BE2C (cell line): ENCODE results near the gene C5orf22.
A peak's percentile ranks its signal among the peaks of the same experiment; 100 is the strongest.

Experiments
- DNase-seq: peaks from one replicate; pipeline ENCODE4 v3.0.0-alpha.2; 2020
- H3K27me3 ChIP-seq: fragments of 250-450 bp; sonication (Bioruptor Pico); 2 replicates; pipeline ENCODE4 v1.5.1; 2020; ENCODE audit warnings: mild to moderate bottlenecking
- H3K36me3 ChIP-seq: fragments of 250-450 bp; sonication (Bioruptor Pico); 2 replicates; pipeline ENCODE4 v1.5.1; 2020; ENCODE audit warnings: mild to moderate bottlenecking
- H3K4me1 ChIP-seq: fragments of 250-450 bp; sonication (Bioruptor Pico); 2 replicates; pipeline ENCODE4 v1.5.1; 2020
- H3K4me3 ChIP-seq: 2 replicates; pipeline ENCODE4 v1.5.1; 2011; ENCODE audit warnings: low read depth, low read length
- H3K9me3 ChIP-seq: fragments of 250-450 bp; sonication (Bioruptor Pico); 2 replicates; pipeline ENCODE4 v1.5.1; 2020
- TF ChIP-seq, protein P1 (sequence below): IDR thresholded peaks from 2 replicates; pipeline ENCODE4 v1.5.1; 2012; ENCODE audit warnings: mild to moderate bottlenecking, low read depth, low read length

The C5orf22 gene

DNA sequence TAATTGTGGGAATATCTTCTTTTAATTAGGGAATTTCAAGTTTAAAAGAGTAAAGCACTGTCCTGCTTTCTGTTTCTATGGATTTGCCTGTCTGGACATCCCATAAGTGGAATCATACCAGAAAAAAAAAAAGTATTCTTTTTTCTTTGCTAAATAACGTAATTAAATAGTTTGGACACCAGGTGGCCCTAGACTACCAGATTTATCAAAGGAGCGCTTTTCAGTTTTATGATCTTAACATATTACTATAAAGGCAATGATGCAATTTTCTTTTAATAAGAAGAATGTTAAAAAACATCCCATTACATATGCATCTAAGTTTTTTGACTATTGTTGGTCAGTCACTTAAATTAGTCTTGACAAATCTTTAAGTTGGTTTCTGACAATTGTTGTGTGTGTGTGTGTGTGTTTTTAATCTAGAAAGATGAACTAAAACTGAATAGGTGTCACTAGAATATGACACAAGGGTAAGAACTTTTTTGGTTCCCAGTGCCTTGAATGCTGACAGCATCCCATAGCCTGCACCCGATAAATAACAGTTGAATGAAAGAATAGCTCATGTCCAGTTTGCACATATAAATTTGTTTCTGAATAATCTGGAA lies 49.5 kb downstream of the C5orf22 start:
- Histone ChIP-seq H3K9me3 (no peaks in the 10 kb centered on the region), H3K36me3 (no peaks in the 10 kb centered on the region), H3K4me3 (no peak overlapping the region), H3K27me3 (no peaks in the 10 kb centered on the region), H3K4me1 (no peaks in the 10 kb centered on the region)
- peak; percentile 26 for DNase-seq
- TF ChIP-seq, protein P1, sequence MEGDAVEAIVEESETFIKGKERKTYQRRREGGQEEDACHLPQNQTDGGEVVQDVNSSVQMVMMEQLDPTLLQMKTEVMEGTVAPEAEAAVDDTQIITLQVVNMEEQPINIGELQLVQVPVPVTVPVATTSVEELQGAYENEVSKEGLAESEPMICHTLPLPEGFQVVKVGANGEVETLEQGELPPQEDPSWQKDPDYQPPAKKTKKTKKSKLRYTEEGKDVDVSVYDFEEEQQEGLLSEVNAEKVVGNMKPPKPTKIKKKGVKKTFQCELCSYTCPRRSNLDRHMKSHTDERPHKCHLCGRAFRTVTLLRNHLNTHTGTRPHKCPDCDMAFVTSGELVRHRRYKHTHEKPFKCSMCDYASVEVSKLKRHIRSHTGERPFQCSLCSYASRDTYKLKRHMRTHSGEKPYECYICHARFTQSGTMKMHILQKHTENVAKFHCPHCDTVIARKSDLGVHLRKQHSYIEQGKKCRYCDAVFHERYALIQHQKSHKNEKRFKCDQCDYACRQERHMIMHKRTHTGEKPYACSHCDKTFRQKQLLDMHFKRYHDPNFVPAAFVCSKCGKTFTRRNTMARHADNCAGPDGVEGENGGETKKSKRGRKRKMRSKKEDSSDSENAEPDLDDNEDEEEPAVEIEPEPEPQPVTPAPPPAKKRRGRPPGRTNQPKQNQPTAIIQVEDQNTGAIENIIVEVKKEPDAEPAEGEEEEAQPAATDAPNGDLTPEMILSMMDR, result peak; percentile 57

DNA sequence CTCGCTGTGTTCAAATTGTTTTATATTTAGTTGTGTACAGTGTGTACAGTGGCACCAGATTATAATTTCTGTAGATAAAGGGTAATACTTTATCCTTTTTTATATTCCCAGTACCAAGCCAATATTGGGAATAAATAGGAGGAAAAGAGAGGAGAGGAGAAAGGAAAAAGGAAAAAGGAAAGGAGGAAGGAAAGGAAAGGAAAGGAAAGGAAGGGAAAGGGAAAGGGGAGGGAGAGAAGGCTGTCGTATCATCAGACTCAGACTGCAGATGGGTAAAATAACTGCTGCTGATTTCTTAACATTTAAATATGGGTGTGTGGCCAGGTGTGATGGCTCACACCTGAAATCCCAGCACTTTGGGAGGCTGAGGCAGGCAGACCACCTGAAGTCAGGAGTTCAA lies 51.0 kb downstream of the C5orf22 start:
- no peak for DNase-seq
- Histone ChIP-seq H3K4me1 (no peaks in the 10 kb centered on the region), H3K27me3 (no peaks in the 10 kb centered on the region), H3K9me3 (no peaks in the 10 kb centered on the region), H3K4me3 (no peak overlapping the region), H3K36me3 (no peaks in the 10 kb centered on the region)
- TF ChIP-seq, protein P1, result no peak

DNA sequence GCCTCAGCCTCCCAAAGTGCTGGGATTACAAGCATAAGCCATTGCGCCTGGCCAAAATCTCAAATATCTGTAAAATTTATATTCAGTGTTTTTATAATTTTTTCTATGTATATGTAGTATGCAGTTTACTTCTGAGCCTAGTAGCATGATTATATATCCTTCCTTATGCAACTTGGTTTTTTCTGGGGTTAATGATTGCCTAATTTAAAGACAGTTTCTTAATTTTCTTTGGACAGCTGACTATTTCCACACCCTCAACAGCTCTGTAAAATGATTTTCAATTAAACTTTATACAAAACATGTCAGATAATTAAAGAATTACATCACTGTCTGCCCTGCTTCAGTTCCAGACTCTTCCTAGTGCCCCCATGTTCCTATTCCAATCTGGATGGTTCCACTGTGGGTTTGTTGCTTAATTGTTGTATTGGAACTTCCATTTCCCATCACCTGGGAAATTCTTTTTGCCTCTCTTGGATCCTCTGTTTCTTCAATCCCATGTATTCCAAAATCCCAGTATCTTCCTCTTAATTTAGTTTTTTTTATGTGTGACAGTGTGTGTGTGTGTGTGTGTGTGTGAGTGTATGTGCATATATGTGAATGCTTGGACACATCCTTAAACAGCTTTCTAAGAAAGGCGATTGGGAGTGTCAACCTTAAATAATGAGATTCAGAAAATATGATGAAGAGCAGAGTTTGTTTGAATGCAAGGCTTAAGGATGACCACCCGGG lies 53.2 kb downstream of the C5orf22 start:
- no peak for DNase-seq
- no peaks in the 10 kb centered on the region for H3K4me1 ChIP-seq
- TF ChIP-seq, protein P1, result no peak
- no peak overlapping the region for H3K4me3 ChIP-seq
- H3K36me3 ChIP-seq, result no peaks in the 10 kb centered on the region
- H3K27me3 ChIP-seq, result no peaks in the 10 kb centered on the region
- H3K9me3 ChIP-seq, result no peaks in the 10 kb centered on the region

DNA sequence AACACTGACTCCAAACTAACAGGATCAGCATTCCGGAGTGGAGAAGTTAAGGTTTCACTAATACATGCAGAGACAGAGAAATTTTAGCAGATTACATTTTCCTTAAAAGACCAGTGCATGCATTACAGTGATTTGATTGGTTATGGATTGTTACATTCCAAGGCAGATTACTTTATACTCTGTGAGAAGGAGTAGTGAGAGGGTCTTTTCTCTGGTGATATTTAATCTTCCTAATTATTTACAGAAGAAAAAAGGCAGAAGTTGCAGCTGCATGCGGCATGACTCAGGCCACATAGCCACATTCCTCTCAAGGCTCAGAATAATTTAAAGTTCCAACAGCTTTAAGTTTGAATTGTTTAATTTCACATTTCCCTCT lies 53.8 kb downstream of the C5orf22 start:
- no peak for DNase-seq
- H3K4me3 ChIP-seq, result no peak overlapping the region
- TF ChIP-seq, protein P1, result no peak
- no peaks in the 10 kb centered on the region for H3K36me3 ChIP-seq
- H3K4me1 ChIP-seq, result no peaks in the 10 kb centered on the region
- no peaks in the 10 kb centered on the region for H3K27me3 ChIP-seq
- no peaks in the 10 kb centered on the region for H3K9me3 ChIP-seq

DNA sequence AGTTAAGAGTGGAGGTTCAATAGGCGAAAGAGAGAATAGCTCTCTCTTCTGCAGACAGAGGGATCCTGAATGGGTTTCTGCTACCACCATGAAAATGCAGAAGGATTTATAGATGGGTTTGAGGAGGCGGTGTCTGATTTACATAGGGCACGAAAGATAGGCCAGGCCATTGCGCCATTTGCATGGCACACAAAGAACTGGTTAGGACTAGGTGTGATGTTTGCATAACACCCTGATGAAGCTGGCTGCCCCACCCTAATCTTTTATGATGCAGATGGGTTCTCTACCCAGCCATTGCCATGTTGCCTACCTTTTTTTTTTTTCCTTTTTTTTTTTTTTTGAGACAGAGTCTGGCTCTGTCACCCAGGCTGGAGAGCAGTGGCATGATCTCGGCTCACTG lies 55.4 kb downstream of the C5orf22 start:
- no peaks in the 10 kb centered on the region for H3K27me3 ChIP-seq
- no peak overlapping the region for H3K4me3 ChIP-seq
- H3K4me1 ChIP-seq, result no peaks in the 10 kb centered on the region
- no peaks in the 10 kb centered on the region for H3K9me3 ChIP-seq
- TF ChIP-seq, protein P1, result no peak
- H3K36me3 ChIP-seq, result no peaks in the 10 kb centered on the region
- DNase-seq, result no peak

DNA sequence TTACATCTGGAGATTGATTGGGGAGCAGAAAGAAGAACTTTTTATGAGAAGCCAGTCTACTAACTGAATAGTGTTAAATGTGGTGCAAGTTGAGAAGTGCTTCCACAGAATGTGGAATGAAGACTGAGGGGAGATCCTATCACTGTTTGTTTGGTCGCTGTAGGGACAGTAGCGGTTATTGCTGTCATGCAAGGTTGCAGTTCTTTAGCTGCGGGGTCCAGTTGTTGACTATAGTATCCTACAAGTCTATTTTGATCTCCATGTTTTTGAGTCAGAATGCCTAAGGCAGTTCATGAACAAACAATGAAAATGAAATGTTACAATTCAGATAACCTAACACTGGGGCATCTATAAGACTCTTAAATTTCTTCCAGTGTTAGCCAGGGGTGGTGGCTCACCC lies 61.6 kb downstream of the C5orf22 start:
- no peaks in the 10 kb centered on the region for H3K9me3 ChIP-seq
- H3K27me3 ChIP-seq, result no peaks in the 10 kb centered on the region
- TF ChIP-seq, protein P1, result no peak
- no peaks in the 10 kb centered on the region for H3K4me1 ChIP-seq
- no peak overlapping the region for H3K4me3 ChIP-seq
- no peaks in the 10 kb centered on the region for H3K36me3 ChIP-seq
- no peak for DNase-seq
